Dedifferentiated amniotic fluid mesenchymal stem cell (primary cell): ENCODE results near the gene STAM.
A peak's percentile ranks its signal among the peaks of the same experiment; 100 is the strongest.
"Not testable (repeated sequence)": the region's sequence is repeated elsewhere in the genome, so short reads cannot be mapped to it uniquely, and the experiment has no call there.

Experiments
- DNase-seq: peaks from one replicate; pipeline ENCODE4 v3.0.0-alpha.2; 2016; ENCODE audit errors: extremely low spot score

The STAM gene

GRCh38 chr10:17643755-17644484 lies at the start of gene STAM:
Gene STAM (plus strand): TSS chr10:17644151. CDS start chr10:17644340, 189 bp downstream.
- DNase-seq = peak; percentile 92

- DNase-seq = no peak
Observed at GRCh38 chr10:17597386-17597785, 46.6 kb upstream of the STAM start.

- no peak for DNase-seq
Observed at GRCh38 chr10:17599089-17599488, 44.9 kb upstream of the STAM start.

GRCh38 chr10:17605936-17606335 lies 38.0 kb upstream of the STAM start:
- DNase-seq = no peak

GRCh38 chr10:17606547-17607040 lies 37.4 kb upstream of the STAM start:
- DNase-seq = no peak

GRCh38 chr10:17607060-17607459 lies 36.9 kb upstream of the STAM start:
- no peak for DNase-seq

- peak; percentile 61 for DNase-seq
Observed at GRCh38 chr10:17607603-17608332, 36.2 kb upstream of the STAM start.

GRCh38 chr10:17609523-17610079 lies 34.4 kb upstream of the STAM start:
- DNase-seq = no peak

- DNase-seq = peak; percentile 35
Observed at GRCh38 chr10:17616403-17617030, 27.4 kb upstream of the STAM start.

- DNase-seq = peak; percentile 31
Observed at GRCh38 chr10:17617031-17617911, 26.7 kb upstream of the STAM start, which contains the start of gene HACD1. Gene HACD1 (minus strand): TSS chr10:17617374. CDS start chr10:17617339, 35 bp downstream.

GRCh38 chr10:17622061-17622460 lies 21.9 kb upstream of the STAM start:
- no peak for DNase-seq

- DNase-seq = no peak
Observed at GRCh38 chr10:17624996-17625395, 19.0 kb upstream of the STAM start.

GRCh38 chr10:17626656-17627055 lies 17.3 kb upstream of the STAM start:
- no peak for DNase-seq

GRCh38 chr10:17632590-17632989 lies 11.4 kb upstream of the STAM start:
- not testable (repeated sequence) for DNase-seq

GRCh38 chr10:17633353-17633752 lies 10.6 kb upstream of the STAM start:
- no peak for DNase-seq

GRCh38 chr10:17637869-17638268 lies 6.1 kb upstream of the STAM start:
- DNase-seq = no peak

- DNase-seq = no peak
Observed at GRCh38 chr10:17640331-17640816, 3.6 kb upstream of the STAM start.

- DNase-seq = peak; percentile 79
Observed at GRCh38 chr10:17643339-17643754, 604 bp upstream of the STAM start.

GRCh38 chr10:17644485-17644943 lies 563 bp downstream of the STAM start:
- no peak for DNase-seq

- no peak for DNase-seq
Observed at GRCh38 chr10:17645621-17646345, 1.8 kb downstream of the STAM start.
